ENCODE data around the gene PHF13.

PHF13 gene

DNA sequence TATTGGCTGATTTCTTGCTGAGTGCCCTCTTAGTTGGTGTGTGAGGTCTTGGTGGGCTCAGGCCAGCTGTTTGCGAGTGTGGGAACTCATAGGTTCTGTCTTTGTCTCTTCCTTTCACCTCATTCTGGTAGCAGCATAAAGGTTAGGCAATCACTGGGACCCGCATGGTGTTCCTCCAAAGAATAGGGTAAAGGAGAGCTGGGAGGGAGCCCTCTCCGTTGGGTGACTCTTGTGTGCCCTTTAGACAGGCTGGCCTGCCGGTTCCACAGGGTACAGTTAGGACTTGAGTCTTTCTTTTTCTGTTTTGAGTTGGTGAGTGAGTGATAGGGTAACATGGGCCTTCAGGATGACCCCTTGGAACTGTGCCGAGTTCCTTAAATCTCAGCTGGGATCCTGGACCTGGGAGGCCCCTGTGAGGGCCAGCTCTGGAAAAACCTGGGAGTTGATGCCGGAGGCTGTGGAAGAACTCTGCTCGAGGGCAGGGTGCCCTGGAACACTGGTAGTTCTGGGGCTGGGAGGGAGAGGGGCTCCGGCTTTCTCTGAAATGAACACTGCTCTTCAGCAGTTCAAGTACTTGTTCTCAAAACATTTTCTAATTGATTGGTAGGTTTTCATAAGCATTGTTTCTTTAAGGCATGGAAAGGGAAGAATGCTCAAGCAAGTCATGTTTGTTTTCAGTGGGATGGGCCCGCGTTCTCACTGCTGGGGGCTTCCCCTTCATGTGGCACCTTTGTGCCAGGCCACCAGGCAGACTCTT, 9.0 kb downstream of the PHF13 start:
- DNase-seq (ENCODE audit: extremely low read depth, insufficient read length) = no peak
- TF ChIP-seq, protein P1, sequence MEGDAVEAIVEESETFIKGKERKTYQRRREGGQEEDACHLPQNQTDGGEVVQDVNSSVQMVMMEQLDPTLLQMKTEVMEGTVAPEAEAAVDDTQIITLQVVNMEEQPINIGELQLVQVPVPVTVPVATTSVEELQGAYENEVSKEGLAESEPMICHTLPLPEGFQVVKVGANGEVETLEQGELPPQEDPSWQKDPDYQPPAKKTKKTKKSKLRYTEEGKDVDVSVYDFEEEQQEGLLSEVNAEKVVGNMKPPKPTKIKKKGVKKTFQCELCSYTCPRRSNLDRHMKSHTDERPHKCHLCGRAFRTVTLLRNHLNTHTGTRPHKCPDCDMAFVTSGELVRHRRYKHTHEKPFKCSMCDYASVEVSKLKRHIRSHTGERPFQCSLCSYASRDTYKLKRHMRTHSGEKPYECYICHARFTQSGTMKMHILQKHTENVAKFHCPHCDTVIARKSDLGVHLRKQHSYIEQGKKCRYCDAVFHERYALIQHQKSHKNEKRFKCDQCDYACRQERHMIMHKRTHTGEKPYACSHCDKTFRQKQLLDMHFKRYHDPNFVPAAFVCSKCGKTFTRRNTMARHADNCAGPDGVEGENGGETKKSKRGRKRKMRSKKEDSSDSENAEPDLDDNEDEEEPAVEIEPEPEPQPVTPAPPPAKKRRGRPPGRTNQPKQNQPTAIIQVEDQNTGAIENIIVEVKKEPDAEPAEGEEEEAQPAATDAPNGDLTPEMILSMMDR (IDR thresholded peaks at IDR 0.05; ENCODE audit: insufficient read depth, low read length, poor library complexity, severe bottlenecking) = no peak
- no peak overlapping the region for H3K4me3 ChIP-seq (replicated peaks; ENCODE audit: low read depth, low read length)
- no peaks in the 10 kb centered on the region for H3K27me3 ChIP-seq (replicated peaks; ENCODE audit: control insufficient read depth, insufficient read depth, low read length)
- H3K36me3 ChIP-seq (ENCODE audit: control insufficient read depth, insufficient read depth, low read length) = peaks cover 14% of the 10 kb centered on the region

DNA sequence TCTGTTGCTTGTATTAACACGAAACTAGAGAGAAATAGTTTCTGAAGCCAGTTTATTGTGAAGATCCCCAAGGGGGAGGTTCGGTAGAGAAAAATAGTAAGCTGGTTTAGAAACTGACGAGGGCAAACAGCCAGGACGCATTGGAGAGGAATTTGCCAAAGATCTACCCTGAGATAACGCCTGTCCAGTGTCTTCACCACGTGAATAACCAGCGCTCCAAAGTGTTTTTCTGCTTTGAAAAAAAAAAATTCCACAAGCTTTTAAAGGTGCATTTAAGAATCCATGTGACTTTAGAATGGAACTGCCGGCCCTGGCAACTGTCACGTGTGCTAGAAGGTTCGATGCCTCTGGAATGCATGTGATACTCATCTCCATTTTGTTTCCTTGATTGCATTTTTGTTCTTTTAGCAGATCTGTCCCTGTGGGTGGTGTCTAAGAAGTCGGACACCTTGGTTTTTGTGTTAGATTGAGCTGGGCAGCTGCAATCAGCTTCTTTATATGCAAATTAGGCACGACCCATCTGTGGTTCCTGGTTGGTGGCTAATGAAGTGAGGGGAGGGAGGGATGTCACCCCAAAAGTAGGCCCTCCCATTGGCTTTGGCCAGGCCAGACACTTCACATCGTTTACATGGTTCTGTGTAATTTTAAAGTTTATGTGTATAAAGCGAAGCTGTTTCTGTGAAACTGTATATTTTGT, 9.9 kb downstream of the PHF13 start:
- peaks cover 19% of the 10 kb centered on the region for H3K36me3 ChIP-seq (ENCODE audit: control insufficient read depth, insufficient read depth, low read length)
- TF ChIP-seq, protein P1 (IDR thresholded peaks at IDR 0.05; ENCODE audit: insufficient read depth, low read length, poor library complexity, severe bottlenecking) = no peak
- H3K4me3 ChIP-seq (replicated peaks; ENCODE audit: low read depth, low read length) = no peak overlapping the region
- no peak for DNase-seq (ENCODE audit: extremely low read depth, insufficient read length)
- no peaks in the 10 kb centered on the region for H3K27me3 ChIP-seq (replicated peaks; ENCODE audit: control insufficient read depth, insufficient read depth, low read length)

DNA sequence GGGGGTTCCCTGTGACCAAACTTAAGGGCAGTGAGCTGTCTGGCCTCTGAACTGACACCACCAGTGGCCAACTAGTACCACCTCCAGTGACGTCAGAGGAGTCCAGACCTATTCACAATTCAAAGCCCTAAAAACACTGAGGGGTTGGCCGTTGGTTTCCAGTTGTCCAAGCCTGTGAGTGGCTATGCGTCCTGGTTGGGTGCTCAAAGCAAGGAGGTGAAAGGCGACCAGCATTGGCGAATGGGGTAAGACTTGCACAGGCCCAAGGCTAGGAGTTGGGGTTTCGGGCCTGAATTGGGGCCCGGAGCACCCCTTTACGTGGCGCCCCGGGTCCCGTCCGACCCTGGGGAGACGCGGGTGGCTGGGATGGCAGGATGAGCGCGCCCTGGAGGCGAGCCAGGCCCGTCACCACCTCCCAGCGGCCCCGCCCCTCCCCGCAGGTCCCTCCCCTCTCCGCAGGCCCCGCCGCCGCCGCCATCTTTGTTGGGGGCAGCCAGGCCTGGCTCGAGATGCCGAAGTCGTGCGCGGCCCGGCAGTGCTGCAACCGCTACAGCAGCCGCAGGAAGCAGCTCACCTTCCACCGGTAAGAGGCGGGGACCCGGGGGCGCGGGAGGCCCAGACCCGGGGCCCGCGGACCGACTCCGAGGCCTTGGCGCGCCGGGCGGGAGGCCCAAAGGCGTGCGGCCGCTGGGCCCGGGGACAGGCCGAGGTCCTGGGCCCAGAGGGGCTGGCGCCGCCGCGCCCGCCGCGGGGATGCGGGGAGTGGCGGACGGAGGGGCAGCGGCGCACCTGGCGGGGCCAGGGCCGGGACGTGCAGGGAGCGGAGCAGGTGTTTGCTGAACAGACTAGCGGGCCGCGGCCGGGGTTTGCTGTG, 11.4 kb downstream of the PHF13 start, which contains the start of gene THAP3:
THAP3 (plus strand) TSS at position 159 of the 874 bp plus-strand sequence; CDS start at position 510, 351 bp downstream.
- Histone ChIP-seq H3K4me3 (replicated peaks; ENCODE audit: low read depth, low read length) (peak within 1 kb of the TSS; percentile 70), H3K36me3 (ENCODE audit: control insufficient read depth, insufficient read depth, low read length) (peaks cover 22% of the 10 kb centered on the region), H3K27me3 (replicated peaks; ENCODE audit: control insufficient read depth, insufficient read depth, low read length) (no peaks in the 10 kb centered on the region)
- peak; percentile 87 for DNase-seq (ENCODE audit: extremely low read depth, insufficient read length)
- TF ChIP-seq, protein P1 (IDR thresholded peaks at IDR 0.05; ENCODE audit: insufficient read depth, low read length, poor library complexity, severe bottlenecking) = peak; percentile 39

DNA sequence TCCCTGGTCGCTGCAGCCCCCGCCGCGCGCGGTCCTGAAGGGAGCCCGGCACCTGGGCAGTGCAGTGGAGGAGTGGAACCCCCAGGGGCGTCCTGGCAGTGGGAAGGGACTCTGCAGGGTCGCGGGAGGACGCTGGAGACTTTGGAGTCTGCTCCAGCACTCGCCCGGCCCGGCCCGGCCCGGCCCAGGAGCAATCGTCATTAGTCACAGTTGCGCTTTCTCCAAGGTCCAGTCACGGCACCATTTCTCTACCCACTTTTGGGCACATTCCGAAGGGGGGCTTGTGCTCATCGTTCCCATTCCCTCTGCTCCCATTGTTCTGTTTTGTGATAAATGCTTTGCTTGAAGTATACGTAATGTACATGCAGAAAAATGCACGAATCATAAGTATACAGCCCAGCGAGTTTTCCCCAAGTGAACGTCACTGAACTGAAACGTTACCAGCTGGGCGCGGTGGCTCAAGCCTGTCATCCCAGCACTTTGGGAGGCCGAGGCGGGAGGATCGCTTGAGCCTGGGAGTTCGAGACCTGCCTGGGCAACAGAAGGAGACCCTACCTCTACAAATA, 12.1 kb downstream of the PHF13 start:
- TF ChIP-seq, protein P1 (IDR thresholded peaks at IDR 0.05; ENCODE audit: insufficient read depth, low read length, poor library complexity, severe bottlenecking) = no peak
- no peaks in the 10 kb centered on the region for H3K27me3 ChIP-seq (replicated peaks; ENCODE audit: control insufficient read depth, insufficient read depth, low read length)
- no peak for DNase-seq (ENCODE audit: extremely low read depth, insufficient read length)
- peak overlapping the region; percentile 70 for H3K4me3 ChIP-seq (replicated peaks; ENCODE audit: low read depth, low read length)
- peaks cover 18% of the 10 kb centered on the region for H3K36me3 ChIP-seq (ENCODE audit: control insufficient read depth, insufficient read depth, low read length)

DNA sequence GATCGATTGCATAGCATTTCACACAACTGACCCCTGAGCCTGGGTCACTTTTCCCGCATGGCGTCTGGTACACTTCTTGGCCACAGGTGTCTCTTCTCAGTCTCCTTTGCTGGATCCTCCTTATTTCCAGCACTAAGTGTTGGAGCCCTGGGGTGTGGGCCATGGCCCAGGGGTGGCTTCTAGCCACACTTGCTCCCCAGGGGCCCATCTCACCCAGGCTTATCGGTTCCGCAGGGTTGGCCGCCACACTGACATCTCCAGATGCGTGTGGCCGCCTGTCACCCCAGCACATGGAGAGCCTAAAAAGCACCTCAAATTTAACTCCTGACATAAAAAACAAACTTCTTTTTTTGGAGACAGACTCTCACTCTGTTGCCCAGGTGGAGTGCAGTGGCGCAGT, 13.5 kb downstream of the PHF13 start:
- H3K36me3 ChIP-seq (ENCODE audit: control insufficient read depth, insufficient read depth, low read length) = peaks cover 11% of the 10 kb centered on the region
- no peaks in the 10 kb centered on the region for H3K27me3 ChIP-seq (replicated peaks; ENCODE audit: control insufficient read depth, insufficient read depth, low read length)
- no peak for DNase-seq (ENCODE audit: extremely low read depth, insufficient read length)
- no peak overlapping the region for H3K4me3 ChIP-seq (replicated peaks; ENCODE audit: low read depth, low read length)
- TF ChIP-seq, protein P1 (IDR thresholded peaks at IDR 0.05; ENCODE audit: insufficient read depth, low read length, poor library complexity, severe bottlenecking) = no peak
